HG02840 (cell line): Measurements from ENCODE around the gene ZNF266.

Experiments used
- ATAC-seq: cut with Tn5 transposase; IDR thresholded peaks from one replicate; pipeline ENCODE4 v1.9.1; 2021; ENCODE audit warnings: mild to moderate bottlenecking, moderate library complexity, moderate number of reproducible peaks; ENCODE audit not compliant: unreplicated experiment, low FRiP score

ZNF266 gene

DNA sequence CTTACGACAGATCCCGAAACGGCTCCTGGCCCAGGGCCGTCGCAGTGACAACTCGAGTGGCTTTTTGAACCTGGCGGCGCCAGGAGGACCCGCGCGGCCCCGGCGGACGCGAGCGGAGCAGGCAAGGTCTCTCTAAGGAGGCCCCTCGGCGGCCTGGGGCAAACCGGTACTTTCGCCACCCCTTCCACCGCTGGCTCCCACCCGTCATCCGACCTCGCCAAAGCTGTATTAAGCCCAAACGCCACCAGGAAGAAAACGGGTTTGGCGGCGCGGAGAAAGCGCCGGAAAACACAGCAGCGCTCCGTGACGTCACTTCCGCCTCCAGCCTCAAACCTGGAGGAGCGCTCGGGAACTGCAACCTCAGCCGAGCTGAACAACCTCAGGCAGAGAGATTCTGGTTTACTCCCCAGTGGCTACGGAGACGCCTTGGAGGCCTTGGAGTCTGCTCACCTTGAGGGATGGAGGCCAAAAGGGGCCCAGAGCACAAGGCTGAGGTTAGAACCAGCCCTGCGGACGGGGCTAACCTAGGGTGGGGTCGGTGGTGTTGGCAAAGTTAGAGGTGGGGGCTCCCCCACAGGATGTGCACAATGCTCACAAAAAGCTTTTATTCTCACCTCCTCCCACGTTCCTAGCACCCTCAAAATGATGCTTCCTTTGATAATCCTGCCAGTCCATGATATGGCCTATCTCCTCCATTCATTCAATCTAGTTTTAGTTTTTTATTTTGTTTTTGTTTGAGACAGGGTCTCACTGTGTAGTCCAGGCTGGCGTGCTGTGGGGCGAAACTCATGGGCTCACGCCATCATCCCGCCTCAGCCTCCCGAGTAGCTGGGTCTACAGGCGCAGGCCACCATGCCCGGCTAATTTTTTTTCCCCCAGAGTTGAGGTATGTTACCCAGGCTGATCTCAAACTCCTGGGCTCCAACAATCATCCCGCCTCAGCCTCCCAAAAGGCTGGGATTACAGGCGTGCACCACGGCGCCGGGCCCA lies at the start of gene ZNF266:
ZNF266 (minus strand) TSS at position 295 of the 990 bp plus-strand sequence. CDS start 15,484 bp downstream, outside the sequence.
- peak; percentile 93 for ATAC-seq

DNA sequence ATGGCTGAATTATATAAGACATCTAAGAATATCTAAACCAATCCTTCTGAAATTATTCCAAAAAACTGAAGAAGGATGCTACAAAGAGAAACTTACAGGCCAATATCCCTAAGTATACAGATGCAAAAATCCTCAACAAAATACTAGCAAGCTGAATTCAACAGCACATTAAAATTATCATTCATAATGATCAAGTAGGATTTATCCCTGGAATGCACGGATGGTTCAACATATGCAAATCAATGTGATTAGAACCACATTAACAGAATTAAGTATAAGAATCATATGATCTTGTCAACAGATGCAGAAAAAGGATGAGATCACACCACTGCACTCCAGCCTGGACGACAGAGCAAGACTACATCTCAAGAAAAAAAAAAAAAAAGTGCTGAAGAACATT lies 49.8 kb upstream of the ZNF266 start:
- ATAC-seq: no peak

DNA sequence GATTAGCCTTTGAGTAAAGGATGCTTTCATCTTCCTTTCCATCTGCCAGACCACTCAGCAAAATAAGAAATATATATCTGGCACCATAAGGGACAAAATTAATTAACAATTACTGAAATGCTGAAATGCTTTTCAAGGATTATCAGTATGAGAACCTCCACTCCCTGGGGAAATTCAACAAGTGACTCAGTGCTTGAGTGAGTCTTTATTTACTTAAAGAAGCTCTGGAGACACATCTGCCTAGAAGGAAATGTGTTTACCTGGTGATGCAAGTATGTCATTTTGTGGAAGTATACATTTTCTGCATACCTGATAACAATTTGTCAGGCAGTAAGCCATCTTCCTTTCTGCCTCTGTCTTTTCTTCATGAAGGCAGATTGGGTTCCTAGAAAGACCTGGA lies 39.6 kb upstream of the ZNF266 start:
- no peak for ATAC-seq

DNA sequence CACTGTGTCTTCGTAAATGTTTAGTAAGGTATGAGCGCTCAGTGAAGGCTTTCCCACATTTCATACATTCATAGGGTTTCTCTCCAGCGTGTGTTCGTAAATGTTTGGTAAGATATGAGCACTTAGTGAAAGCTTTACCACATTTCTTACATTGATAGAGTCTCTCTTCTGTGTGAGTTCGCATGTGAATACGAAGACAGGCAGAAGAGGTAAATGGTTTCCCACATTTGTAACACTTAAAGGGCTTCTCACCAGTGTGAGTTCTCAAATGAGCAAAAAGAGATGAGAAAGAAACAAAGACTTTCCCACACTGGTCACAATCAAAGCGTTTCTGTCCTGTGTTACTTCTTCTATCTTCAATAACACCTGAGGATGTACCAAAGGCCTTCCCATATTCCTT lies 31.8 kb upstream of the ZNF266 start:
- no peak for ATAC-seq

DNA sequence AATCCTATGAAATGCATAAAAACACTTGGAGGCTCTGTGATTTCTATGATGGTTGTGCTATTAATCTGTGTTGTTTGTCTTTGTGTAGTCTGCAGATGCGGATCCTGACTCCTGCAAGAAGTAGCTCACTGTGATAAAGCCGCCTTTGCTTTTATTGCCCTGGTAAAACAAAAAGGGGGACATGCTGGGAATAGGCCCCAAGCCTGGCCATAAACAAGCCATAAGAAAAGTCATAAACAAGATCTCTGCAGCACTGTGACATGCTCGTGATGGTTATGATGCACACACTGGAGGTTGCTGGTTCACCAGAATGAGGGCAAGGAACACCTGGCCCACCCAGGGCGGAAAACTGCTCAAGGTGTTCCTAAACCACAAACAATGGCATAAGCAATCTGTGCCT lies 26.6 kb upstream of the ZNF266 start:
- no peak for ATAC-seq

DNA sequence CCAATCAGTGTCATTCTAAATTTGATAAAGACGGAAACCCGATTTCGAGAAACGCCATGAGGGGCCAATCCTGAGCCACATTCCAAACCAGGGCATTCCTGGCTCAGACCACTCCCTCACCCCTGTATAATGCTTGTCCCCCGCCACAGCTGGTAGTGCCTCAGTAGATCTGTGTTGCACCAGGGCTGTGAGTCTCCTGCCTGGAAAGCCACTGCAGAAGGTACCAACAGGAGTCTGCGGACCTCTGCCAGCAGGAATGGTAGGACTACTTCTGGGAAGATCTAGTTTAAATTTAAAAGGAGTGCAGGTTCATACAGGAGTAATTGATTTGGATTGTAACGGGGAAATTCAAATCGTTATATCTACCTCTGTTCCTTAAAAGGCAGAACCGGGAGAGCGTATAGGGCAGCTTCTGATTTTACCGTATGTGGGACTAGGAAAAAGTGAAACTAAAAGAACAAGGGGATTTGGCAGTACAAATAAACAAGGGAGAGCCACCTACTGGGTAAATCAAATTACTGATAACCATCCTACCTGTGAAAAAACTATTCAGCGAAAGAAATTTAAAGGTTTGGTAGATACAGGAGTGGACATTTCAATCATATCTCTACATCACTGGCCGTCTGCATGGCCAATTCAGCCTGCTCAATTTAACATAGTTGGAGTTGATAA lies 20.8 kb upstream of the ZNF266 start:
- ATAC-seq: no peak

DNA sequence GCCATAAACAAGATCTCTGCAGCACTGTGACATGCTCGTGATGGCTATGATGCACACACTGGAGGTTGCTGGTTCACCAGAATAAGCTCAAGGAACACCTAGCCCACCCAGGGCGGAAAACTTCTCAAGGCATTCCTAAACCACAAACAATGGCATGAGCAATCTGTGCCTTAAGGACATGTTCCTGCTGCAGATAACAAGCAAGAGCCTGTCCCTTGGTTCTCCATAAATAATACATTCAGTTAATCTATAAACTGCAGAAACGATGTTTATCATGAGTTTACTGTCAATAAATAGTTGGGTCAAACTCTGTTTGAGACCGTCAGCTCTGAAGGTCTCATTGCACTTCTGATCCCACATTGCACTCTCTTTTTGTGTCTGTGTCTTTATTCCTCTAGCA lies 18.6 kb upstream of the ZNF266 start:
- ATAC-seq: no peak

DNA sequence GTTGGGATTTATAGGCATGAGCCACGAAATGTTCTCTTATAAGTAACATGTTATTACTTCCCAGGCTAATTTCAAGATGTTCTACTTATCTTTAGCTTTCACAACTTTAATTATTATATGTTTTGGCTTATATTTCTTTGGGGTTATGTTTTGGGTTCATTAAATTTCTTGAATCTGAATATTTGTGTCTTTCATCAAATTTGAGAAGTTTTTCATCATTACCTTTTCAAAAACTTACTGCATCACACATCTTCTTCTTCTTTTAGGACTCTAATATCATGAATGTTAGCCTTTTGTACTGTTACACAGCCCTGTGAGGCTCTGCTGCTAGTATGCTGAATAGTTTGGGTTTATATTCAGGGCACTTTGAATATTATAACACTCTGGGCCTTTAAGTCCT lies 9.7 kb upstream of the ZNF266 start:
- no peak for ATAC-seq

DNA sequence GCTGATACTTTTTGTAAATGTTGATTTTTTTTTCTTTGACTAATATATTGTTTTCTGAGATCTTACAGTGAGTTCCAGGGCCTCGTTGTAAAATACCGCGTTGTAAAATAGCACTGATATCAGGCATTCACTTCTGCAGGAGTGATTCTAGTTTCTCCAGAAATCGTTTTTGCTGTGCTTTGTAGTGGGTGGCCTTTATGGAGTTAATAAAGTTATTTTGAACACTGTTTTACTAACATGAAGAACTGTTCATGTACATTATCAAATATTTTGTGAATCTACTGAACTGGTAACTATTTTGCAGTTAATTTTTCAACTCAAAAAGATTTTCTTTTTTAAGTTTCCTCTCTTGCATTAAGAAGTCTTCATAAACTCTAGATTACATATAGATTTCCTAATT lies 985 bp upstream of the ZNF266 start:
- no peak for ATAC-seq

DNA sequence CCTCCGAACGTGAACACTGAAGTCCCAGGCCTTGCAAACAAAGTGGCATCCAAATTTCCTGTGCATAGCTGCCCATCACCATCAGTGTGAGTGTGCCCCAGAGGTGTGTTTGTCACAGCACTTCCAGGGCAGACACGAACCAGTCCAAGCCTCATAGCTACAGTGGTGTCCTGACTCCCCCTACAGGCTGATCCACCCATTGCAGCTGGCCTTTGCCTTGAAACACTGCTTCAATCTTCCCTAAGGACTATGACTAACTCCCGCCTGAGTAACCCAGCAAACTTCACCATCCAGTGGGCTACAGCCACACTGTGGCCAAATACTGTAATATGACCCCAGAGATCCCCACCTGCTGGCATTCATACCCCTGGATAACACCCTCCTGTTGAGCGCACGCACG lies 3.9 kb downstream of the ZNF266 start:
- no peak for ATAC-seq

DNA sequence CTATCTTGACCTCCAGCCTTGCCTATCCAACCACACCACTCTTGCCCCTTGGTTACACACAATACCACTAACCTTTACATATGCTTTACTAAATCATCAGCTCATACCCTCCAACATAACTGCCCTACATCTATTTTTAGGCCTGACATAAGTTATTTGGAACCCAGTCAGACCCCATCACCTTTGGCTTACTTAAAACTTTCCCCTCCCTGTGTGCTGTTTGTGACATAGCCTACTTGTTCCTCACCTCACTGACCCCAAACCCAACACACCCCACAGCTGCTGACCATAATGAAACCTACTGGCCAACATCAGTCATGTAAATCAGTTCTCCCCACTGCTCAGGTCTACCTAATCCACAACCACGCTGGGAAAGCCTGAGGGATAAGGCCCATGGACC lies 4.9 kb downstream of the ZNF266 start:
- no peak for ATAC-seq

DNA sequence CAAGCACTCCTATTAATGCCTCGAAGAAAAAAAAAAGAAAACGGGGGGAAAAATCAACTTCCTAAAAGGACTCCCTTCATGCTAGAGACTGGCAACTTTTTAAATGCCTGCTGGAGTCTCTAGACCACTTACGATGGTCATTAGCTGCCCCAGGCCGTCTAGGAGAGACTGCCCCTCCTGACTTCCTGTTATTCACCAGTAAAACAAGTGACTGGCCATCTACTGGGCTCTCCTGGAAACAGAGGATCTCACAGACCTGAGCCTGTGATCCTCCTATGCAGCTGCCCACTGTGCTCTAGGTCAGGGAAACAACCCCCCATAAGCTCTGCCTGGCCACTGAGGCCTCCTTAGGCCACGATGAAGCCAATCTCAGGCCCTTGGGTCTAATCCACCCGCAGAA lies 7.4 kb downstream of the ZNF266 start:
- ATAC-seq: no peak

DNA sequence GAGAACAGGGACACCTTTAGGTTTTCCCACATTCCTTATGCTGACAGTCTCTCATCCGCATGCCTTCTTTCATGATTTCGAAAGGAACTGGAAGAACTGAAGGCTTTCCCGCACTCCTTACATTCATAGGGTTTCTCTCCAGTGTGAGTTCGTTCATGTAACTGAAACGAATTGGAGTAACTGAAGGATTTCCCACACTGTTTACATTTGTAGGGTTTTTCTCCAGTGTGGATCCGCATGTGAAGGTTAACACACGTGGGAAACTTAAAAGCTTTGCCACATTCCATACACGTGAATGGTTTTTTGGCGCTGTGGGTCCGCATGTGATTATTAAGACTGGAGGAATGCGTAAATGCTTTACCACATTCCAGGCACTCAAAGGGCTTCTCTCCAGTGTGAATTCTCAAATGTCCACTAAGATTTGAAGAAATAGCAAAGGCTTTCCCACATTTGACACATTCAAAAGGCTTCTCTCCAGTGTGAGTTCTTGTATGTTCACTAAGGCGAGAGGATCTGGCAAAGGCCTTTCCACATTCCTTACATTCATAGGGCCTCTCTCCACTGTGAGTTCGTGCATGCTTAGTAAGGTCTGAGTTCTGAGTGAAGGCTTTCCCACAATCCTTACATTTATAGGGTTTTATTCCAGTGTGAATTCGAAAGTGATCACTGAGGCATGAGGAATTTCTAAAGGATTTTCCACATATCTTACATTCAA lies 22.0 kb downstream of the ZNF266 start:
- ATAC-seq: no peak

DNA sequence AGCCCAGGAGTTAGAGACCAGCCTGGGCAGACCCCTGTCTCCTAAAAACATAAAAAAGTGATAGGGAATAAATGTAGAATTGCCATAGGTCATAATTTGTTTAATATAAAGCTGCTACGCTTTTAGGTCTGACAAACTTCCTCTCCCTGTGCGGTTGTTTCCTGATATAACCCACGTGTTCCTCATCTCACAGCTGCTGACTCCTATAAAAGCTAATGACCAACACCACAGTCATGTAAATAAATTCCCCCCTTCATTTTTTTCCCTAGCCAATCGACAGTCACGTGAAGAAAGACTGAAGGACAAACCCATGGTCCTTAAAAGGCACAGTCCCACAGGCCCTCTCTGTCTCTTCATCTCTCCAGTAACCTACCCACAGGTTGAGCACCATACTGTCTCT lies 27.5 kb downstream of the ZNF266 start:
- no peak for ATAC-seq

DNA sequence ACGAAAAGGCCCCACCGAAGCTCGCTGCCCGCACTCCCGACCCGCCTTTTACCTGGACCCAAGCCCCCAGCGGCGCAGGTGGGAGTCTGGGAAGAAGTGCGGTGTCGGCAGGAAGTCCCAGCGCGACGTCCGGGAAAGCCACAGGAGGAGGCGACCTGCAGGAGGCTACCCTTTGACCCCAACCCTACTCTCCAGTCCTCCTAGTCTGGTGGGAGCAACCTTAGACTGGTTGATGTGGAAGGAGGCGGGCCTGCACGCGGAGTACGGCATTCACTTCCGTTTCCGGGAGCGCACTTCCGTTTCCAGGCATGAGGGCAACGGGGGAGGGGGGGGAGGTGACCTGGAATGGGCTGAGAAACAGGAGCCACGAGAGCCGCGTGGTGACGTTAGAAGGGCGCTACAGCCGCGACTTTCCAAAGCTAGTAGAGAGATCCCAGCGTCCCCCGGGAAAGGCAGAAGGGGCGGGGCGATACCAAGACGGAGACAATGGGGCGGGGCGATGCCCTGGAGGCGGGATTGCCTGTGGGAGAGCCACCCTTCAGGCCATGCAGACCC lies 28.5 kb downstream of the ZNF266 start:
- no peak for ATAC-seq

DNA sequence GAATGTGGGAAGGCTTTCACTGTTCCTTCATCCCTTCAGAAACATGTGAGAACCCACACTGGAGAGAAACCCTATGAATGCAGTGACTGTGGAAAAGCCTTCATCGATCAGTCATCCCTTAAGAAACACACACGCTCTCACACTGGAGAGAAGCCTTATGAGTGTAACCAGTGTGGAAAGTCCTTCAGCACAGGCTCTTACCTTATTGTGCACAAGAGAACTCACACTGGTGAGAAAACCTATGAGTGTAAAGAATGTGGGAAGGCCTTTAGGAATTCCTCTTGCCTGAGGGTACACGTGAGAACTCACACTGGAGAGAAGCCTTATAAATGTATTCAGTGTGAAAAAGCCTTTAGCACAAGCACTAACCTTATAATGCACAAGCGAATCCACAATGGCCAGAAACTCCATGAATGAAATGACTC lies 54.0 kb downstream of the ZNF266 start:
- ATAC-seq: no peak

DNA sequence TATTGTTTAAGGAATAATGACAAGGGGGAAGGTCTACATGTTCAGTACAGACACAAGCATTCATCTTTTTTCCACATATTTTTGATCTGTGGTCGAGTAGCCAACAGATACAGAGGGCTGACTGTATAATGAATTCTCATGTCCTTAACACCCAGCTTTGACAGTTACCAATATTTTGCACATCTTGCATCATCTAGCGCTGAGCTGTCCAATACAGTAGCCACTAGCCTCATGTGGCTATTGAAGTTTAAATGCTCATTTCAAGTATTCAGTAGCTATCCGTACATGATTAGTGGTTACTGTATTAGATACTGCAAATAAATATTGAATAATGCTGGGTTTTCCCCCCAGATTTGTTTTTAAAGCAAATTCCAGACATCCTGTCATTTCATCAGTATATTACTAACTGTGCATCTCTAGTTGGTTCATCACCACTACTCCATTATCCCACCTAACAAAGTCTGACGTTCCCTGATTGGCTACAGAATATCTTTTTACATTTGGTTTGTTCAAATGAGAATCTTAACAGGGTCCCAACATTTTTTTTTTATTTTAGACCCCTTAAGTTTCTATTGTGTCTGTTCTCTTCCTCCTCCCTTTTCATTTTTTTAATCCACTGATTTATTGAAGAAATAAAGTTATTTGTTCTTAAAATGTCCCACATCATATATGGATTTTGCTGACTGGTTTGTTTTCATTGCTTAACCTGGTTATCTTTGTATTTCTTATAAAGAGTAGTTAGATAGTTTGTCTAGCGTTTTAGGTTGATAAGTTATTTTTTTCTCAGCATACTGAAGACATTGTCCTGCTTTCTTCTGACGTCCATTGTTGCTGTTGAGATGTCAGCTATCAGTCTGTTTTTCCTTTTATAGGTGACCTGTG lies 64.4 kb downstream of the ZNF266 start:
- ATAC-seq: no peak

DNA sequence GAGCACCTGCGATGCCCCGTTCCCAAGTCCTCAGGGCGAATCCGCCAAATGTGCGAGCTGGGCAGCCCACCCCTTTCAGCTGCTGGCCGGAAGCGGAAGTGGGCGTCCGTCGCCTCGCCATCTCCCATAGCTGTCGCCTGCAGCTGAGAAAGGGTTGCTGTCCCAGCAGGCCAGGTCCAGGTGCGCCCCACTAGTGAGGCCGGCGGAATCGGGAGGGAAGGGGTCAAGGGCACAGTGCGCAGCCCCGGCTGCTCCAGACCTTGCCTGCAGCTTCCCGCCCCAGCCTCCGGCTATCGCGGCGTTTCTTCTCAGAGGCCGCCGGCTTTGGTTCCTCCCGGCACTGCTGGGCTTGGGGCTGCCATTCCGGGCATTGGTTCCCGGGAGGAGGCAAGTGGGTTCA lies 72.5 kb downstream of the ZNF266 start, which contains the start of gene ZNF177:
ZNF177 (plus strand) TSS at position 109 of the 400 bp plus-strand sequence. CDS start 15,299 bp downstream, outside the sequence.
- ATAC-seq: no peak
